ENCODE data around the gene AVPI1.
A peak's percentile ranks its signal among the peaks of the same experiment; 100 is the strongest.
"Not testable (repeated sequence)": the region's sequence is repeated elsewhere in the genome, so short reads cannot be mapped to it uniquely, and the experiment has no call there.

Gene AVPI1

GRCh38 chr10:97682042-97682441 lies 5.0 kb downstream of the AVPI1 start:
- no peak for DNase-seq (ENCODE audit: low read depth)

- no peak for DNase-seq (ENCODE audit: low read depth)
These were observed 7.4 kb downstream of the AVPI1 start for GRCh38 chr10:97679594-97679993.

- DNase-seq (ENCODE audit: low read depth) = peak; percentile 42
These were observed 10.1 kb downstream of the AVPI1 start for GRCh38 chr10:97676770-97677581.

GRCh38 chr10:97675222-97675621 lies 11.8 kb downstream of the AVPI1 start:
- DNase-seq (ENCODE audit: low read depth) = no peak

GRCh38 chr10:97673736-97674525 lies 13.1 kb downstream of the AVPI1 start:
- peak; percentile 28 for DNase-seq (ENCODE audit: low read depth)

- no peak for DNase-seq (ENCODE audit: low read depth)
These were observed 17.5 kb downstream of the AVPI1 start for GRCh38 chr10:97669571-97669970.

GRCh38 chr10:97667463-97667862 lies 19.6 kb downstream of the AVPI1 start:
- DNase-seq (ENCODE audit: low read depth) = no peak

- no peak for DNase-seq (ENCODE audit: low read depth)
These were observed 20.0 kb downstream of the AVPI1 start for GRCh38 chr10:97666992-97667391.

GRCh38 chr10:97664282-97664850 lies 22.7 kb downstream of the AVPI1 start:
- DNase-seq (ENCODE audit: low read depth) = no peak

GRCh38 chr10:97659589-97659988 lies 27.5 kb downstream of the AVPI1 start:
- peak; percentile 58 for DNase-seq (ENCODE audit: low read depth)

GRCh38 chr10:97656777-97657176 lies 30.3 kb downstream of the AVPI1 start:
- no peak for DNase-seq (ENCODE audit: low read depth)

- DNase-seq (ENCODE audit: low read depth) = no peak
These were observed 35.3 kb downstream of the AVPI1 start for GRCh38 chr10:97651773-97652172.

GRCh38 chr10:97650726-97651125 lies 36.3 kb downstream of the AVPI1 start:
- no peak for DNase-seq (ENCODE audit: low read depth)

- not testable (repeated sequence) for DNase-seq (ENCODE audit: low read depth)
These were observed 37.7 kb downstream of the AVPI1 start for GRCh38 chr10:97649405-97649750.

- peak; percentile 91 for DNase-seq (ENCODE audit: low read depth)
These were observed 38.3 kb downstream of the AVPI1 start for GRCh38 chr10:97648562-97649404.

GRCh38 chr10:97647556-97647955 lies 39.5 kb downstream of the AVPI1 start:
- peak; percentile 40 for DNase-seq (ENCODE audit: low read depth)

GRCh38 chr10:97644936-97645335 lies 42.1 kb downstream of the AVPI1 start:
- DNase-seq (ENCODE audit: low read depth) = peak; percentile 41

- no peak for DNase-seq (ENCODE audit: low read depth)
These were observed 43.5 kb downstream of the AVPI1 start for GRCh38 chr10:97643441-97643985.

- not testable (repeated sequence) for DNase-seq (ENCODE audit: low read depth)
These were observed 44.4 kb downstream of the AVPI1 start for GRCh38 chr10:97642471-97643159.

GRCh38 chr10:97640868-97641811 lies 45.9 kb downstream of the AVPI1 start:
- DNase-seq (ENCODE audit: low read depth) = peak; percentile 66
